GM21529 (cell line): ENCODE results near the gene CIART.

Experiments
- ATAC-seq: cut with Tn5 transposase; IDR thresholded peaks from one replicate; pipeline ENCODE4 v1.9.1; 2021; ENCODE audit not compliant: unreplicated experiment

The CIART gene

DNA sequence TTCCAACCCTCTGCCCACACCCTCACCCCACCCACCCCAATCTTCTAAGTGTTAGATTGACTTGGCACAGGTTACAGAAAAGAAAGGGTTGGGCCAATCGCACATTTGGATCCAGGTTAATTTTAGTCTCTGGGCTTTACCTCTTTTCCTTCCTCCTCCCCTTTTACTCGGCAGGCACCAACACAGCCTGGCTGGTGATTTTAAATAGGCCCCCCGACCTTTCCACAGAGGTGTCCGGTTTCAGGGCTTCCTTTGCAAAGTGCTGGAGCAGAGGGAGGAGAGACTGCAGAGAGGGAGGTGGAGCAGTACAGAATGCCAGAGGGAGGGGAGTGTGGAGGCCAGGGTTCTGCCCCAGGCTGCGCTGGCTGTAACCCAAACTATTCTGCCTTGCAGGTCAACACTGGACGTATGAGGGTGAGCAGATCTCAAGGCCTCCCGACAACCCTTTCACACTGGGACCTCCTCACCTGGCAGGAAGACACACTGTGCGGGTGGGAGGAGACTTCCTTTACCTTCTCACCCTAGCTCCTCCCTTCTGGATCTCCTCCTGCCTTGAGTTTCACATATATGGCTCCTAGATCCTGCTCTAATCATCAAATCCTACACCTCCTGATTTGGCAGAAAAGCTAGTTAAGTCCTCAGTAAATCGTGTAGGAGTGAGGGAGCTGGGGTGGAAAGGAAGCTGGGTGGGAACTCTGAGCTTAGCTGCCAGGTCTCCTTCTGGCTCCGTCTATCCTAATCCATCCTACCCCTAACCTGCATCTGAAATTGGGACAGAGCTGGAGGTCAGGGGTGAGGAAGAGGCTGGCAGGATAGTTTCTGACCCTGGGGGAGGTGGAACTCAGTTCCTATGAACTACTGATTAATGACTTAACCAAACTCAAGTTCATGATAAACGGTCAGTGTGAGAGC is 22.3 kb upstream of the CIART start:
- no peak for ATAC-seq

DNA sequence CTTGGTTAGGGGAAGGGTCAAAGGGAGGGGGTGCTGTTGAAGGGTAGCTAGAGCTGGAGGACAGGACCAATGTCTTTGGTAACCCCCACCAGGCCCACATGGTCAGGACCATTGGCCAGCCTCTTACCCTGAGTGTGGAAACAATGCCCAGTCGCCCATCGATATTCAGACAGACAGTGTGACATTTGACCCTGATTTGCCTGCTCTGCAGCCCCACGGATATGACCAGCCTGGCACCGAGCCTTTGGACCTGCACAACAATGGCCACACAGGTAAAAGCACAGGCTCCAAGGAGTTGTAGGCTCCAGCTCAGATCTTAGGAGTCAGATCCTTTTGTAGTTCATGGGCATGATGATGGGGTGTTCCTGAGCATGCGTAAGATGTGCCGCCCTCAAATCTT is 21.0 kb upstream of the CIART start:
- ATAC-seq = no peak

DNA sequence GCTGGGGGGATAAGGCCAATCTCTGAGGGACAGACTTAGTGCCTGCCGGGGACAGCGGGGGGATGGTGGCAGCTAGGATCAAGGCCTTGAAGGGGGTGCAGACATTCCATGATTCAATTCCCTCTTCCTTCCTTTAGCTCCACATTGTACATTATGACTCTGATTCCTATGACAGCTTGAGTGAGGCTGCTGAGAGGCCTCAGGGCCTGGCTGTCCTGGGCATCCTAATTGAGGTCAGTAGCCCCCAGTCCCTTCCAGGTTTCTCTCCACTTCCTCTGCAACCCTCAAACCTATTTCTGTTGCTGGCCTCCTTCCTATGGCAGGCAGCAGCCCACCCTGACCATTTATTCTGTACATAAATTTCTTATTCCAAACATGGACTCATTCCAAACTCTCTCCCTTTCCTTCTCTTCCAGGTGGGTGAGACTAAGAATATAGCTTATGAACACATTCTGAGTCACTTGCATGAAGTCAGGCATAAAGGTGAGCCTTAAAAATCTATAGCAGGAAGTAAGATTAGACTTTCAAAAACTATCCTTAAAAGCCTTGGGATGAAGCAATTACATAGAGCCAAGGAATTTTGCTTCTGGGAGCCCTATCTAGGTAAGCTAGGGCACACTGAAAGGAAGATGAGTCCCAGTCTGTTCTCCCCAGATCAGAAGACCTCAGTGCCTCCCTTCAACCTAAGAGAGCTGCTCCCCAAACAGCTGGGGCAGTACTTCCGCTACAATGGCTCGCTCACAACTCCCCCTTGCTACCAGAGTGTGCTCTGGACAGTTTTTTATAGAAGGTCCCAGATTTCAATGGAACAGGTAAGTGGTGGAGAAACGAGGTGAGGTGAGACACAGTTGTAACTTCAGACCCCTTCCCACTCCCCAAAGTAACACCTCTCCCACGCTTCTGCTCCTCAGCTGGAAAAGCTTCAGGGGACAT is 19.7 kb upstream of the CIART start:
- no peak for ATAC-seq

DNA sequence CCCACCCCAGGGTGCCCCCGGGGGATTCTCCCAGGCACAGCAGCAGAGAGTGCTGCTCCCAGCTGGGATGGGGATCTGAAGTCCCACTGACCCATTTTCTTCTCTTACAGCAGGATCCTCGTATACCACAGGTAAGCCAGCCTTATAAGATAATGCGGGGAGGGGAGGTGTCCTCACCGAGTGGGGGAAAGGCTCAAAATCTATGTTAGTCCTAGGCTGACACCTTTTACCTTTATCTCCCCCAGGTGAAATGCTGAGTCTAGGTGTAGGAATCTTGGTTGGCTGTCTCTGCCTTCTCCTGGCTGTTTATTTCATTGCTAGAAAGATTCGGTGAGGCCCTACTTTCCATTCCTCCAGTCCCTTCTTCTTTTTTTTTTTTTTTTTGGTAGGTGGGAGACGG is 18.8 kb upstream of the CIART start:
- no peak for ATAC-seq

DNA sequence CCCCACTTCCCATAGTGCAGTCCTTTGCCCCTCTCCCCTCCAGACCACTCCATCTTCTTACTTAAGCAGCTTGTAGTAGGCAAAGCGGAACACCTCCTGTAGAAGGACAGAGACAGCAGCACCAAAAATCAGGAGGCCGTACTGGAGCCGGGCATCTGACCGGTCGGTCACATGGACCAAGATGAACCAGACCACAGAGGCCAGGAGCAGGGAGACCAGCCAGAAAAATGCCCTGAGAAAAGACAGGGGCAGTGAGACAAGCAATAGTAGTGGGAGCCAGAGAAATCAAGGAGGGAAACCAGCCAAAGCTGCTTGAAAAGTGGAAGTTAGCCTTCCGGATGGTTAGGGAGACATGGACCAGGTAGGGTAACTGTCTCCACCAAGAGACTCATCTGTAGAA is 14.5 kb upstream of the CIART start:
- ATAC-seq = no peak

DNA sequence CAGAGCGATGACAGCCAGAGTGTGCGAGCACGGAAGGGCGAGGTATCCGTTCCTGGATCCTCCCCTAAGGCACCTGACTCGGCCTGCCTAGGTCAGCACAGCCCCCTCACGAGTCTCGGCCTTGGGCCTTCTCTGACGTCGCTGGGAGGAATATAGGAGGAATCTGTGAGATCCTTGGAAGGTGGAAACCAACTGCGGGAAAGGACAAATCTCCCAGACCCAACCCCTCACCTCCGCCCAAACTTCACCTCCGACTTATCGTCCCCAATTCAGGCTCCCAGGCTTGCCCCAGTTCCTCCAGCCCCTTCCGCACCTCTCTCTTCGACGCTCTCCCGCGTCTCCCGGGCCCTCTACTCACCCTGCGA is 14.0 kb upstream of the CIART start:
- ATAC-seq = peak; percentile 13

DNA sequence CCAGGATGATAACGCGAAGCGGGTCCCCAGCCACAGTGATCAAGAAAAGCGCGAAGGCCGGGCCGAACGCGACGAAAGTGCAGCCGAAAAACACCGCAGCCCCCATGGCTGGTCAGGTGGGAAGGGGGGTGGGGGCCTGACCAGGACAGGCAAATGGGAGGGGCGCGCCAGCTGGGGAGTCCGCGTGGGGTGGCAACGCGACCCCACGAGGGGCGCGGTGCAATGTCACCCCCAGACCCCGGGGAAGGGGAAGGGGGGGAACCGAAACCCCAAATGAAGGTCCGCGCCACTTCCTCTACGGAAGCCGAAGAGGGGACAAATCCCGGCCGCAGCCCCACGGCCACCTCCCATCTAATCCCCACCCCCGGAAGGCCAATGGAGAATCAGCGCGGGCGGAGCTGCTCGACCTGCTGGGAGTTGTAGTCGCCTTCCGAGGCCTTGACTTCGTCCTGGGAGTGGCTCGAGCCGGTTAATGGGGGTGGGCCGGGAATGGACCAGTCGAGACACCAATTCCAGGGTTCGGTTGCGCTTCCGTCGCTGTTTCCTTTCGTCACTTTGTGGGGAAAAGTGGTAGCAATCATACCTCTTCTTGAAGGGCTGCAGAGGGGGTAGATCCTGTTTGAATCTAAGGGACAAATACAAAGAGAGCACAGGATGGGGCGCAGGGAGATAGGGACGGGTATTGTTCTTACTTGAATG is 13.5 kb upstream of the CIART start, which contains the start of gene APH1A:
Gene APH1A (minus strand): TSS at position 312 of the 699 bp plus-strand sequence. CDS start 206 bp downstream, at position 106.
- ATAC-seq = peak; percentile 87

DNA sequence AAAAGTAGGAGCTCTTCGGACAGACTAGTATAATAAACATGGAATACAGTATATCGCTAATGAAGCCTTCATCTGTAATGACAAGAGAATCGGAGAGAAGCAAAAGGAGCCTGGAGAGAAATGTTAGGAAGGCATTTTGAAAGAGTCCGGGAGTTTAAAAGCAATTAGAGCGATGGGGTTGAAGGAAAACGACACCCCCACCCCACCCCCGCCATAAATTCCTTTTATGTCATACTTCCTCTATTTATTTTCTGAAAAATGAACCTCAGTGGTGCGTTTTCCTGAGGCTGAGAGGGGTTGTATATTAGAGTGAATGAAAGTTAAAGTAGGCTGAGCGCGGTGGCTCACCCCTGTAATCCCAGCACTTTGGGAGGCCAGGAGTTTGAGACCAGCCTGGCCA is 12.9 kb upstream of the CIART start:
- ATAC-seq = no peak

DNA sequence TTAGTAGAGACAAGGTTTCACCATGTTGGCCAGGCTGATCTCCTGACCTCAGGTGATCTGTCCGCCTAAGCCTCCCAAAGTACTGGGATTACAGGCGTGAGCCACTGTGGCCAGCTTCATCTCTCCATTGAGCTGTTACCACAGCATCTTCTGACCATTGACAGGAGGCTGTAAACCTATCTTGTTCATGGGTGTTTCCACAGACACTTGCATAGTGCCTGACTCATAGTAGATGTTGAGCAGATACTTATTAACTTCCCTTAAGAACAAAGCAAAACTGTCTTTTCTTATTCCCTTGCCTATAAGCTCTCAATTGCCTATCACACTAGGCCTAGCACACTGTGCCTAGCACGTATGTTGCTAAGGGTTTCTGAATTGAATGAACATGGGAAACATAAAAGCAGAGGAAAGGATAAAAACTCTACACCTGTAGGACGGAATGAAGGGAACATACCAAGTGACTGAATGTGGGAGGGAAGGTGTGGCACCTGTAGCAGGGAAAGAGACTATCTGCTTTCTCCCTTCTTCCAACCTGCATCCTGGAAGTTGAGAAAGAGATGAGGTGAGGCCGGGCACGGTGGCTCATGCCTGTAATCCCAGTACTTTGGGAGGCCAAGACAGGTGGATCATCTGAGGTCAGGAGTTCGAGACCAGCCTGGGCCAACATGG is 10.9 kb upstream of the CIART start:
- ATAC-seq = no peak

DNA sequence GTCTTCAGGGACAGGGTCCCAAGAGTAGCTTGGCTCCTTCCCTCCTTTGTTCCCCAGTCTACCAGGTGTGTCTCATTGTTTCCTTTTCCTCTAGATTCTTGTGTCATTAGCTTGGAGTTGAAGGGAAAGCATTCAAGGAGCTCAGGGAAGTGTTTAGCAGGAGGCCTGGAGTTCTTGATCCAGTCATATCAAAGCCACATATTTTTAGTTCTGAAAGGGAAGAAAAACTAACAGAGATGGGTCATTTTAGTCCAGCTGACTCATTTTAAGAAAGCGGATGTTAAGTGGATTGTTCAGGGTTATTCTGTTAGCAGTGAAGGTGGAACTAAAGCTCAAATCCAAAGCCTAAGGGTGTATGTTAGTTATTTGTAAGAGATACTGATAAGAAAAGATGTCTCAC is 9.0 kb upstream of the CIART start:
- ATAC-seq = no peak

DNA sequence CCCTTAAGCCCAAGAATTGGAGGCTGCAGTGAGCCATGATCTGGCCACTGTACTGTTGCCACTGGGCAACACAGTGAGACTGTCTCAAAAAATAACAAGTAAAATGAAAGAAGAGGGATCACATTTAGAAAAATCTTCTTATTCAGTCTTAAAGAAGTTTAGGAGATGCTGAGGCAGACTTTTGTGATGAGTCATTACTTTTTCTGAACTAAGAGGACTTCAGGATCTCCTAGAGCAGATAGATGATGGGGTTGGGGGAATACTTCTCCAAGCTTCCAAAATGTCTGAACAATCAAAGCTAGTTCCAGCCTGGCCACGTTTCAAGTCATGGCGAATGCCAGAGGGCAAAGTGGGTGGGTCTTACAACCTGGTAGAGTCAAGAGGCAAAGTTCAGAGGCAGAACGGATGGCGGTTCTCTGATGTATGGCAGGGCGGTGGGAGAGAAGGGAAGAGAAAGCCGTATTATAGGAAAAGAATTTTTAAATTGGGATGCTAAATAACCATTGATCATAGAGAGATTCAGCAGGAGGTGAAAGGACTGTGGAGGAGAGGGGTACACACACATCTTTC is 2.1 kb upstream of the CIART start:
- ATAC-seq = no peak

DNA sequence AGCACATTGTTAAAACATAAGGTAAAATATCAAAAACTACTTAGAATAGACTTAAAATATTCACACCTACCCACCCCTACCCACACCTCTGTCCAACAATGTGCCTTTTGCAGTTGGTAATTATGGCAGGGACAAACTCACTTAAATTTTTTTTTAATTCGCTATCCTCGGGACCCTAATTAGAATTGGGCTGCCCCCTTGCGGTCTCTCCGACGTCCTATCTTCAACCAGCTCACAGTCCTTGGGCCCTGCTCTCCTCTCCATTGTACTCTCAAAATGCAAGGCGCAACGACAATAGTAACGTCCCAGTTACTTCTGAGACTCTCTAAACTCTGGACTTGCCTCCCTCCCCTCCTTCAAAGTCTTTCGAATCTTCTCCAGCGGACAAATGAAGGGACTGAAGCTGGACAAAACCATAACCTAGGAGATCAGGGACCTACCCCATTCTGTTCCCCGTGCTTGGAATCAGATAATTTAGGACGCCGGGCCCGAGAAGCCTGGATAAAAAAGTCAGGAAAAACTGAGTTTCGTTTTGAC is 1.1 kb upstream of the CIART start:
- no peak for ATAC-seq

DNA sequence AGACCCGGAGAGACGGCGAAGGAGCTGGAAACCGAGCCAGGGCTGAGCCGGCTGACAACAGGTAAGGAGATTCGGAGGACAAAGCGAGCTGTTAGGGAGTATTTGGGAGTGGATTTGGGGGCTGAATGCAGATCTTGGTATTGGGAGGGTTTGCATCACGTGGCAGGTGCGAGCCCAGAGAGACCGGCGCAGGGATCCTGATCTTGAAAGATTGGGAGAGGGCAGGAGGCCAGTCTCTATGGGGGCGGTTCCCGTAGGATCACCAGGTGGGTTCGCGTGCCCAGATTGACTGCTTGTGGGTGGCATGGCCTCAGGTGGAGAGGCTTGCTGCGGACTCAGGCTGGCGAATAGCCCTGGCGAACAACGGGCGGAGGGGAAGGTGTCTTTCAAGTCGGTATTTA is 204 bp downstream of the CIART start:
- ATAC-seq = no peak

DNA sequence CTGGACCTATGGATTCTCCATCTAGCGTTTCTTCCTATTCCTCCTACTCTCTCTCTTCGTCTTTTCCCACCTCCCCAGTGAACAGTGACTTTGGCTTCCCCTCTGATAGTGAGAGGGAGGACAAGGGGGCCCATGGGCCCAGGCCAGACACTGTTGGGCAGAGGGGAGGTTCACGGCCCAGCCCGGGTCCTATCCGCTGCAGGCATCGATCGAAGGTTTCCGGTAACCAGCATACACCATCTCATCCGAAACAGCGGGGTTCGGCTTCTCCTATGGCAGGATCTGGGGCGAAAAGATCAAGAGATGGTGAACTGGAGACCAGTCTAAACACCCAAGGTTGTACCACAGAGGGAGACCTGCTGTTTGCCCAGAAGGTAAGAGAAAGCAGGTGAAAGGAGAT is 906 bp downstream of the CIART start:
- ATAC-seq = no peak

DNA sequence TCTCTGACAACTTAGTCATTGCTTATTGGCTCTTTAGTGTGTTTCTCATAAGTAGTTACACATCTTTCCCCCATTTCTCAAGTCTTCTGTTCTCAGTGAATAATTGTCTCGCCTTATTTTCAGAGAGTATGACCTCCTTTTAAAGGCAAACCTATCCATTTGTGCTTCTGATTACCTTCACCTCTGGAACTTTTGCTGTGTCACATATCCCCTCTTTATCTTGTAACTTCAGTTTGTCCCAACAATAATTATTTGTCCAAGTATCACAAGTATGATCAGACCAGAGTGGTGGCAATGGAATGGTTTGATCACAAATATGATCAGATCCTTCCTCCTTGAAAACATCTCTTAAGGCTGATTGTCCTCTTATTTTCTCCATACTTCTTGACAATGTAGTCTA is 6.0 kb downstream of the CIART start:
- ATAC-seq = no peak

DNA sequence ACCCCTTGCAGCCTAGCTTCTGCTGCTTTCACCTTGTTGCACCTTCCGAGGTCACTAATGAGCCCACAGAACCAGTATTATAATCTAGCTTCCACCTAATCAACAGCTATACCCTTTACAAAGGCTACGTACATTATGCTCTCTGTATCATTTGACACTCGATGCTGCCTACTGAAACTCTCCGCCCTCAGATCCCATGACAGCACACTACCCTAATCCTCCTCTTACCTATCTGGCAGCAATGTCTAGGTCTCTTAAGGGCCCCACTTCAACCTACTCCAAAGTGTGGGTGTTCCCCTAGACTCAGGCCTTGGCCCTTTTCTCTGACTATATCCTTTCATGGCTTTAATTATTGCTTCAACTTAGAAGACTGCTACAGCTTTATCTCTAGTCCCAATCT is 6.5 kb downstream of the CIART start:
- ATAC-seq = no peak

DNA sequence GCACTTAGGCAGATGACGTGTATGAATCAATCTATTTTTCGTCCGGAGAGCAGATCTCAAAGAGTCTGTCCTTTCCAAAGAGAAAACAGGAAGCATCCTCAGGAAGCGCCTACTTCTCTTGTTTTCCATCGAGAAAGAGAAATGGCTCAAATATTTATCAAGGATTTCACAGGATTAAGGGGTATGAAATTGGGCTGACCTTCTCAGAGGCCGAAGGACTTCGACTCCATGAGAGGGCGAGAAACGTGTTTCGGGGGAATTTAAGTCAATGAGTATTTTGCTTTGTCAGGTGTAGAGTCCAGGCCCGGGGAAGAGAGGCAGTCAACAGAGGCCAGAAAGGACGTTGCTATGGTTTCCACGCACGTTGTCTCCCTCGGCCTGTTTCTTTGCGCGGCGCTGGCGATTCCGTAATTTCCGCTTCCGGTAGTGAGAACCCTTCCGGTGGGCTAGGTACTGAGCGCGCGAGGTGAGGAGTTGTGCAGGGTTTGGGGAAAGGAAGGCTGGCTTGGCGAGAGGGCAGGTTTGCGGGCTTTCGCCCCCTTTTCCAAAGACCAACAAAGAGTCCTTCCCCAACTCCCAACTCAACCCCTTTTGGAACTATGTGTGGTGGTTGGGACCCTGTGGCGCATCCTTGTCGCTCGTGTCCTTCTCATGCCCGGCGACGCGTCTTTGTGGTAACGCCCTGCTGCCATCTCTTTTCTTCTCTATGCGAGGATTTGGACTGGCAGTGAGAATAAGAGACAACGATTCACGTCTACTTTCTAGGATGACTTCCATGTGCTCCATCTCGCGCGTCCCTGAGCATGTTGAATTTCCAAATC is 11.3 kb downstream of the CIART start, which contains the start of gene MRPS21:
Gene MRPS21 (plus strand): TSS at position 429 of the 821 bp plus-strand sequence. CDS start 506 bp downstream, outside the sequence.
- ATAC-seq = peak; percentile 97

DNA sequence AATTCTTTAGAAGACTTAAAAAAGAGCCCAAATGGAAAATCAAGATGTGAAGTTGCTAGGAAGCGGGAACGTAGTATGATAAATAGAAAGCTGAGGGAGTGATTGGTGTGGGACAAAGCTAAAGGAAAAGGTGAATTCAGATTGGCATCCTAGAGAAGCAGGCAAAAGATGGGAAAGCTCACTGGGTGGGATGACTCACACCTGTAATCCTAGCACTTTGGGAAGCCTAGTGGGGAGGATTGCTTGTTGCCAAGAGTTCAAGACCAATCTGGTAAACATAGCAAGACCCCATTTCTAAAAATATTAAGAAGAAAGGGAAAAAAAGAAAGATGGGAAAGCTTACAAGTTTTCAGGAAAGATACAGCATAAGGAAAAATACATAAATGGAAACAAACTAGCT is 13.1 kb downstream of the CIART start:
- no peak for ATAC-seq

DNA sequence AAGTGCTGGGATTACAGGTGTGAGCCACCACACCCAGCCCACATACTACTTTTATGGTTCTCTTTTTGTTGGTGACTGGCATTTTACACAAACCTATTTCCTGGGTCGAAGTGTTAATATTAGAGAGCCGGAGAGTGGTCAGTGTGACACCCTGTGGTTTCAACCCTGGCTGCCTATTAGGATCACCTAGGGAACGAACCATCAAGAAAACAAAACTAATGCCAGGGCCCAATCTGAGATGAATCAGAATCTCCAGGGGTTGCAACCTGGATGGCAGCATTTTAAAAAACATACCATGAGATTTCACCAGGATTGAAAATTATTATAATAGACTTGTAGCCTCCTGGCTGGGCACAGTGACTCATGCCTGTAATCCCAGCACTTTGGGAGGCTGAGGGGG is 17.4 kb downstream of the CIART start:
- no peak for ATAC-seq
